GM21526 (cell line): ENCODE data around the gene DUSP28.
A peak's percentile ranks its signal among the peaks of the same experiment; 100 is the strongest.
"Not testable (repeated sequence)": the region's sequence is repeated elsewhere in the genome, so short reads cannot be mapped to it uniquely, and the experiment has no call there.

Experiments
- ATAC-seq: cut with Tn5 transposase; IDR thresholded peaks from one replicate; pipeline ENCODE4 v1.9.1; 2021; ENCODE audit warnings: moderate library complexity; ENCODE audit not compliant: unreplicated experiment, low FRiP score

DUSP28 gene

GRCh38 chr2:240558236-240558761 is 1.9 kb upstream of the DUSP28 start:
- ATAC-seq = no peak

- no peak for ATAC-seq
Observed at GRCh38 chr2:240559286-240559685, 871 bp upstream of the DUSP28 start.

- ATAC-seq = peak; percentile 53
Observed at GRCh38 chr2:240560480-240561324, 545 bp downstream of the DUSP28 start.

GRCh38 chr2:240561325-240561971 is 1.3 kb downstream of the DUSP28 start:
- no peak for ATAC-seq

- not testable (repeated sequence) for ATAC-seq
Observed at GRCh38 chr2:240563231-240563630, 3.1 kb downstream of the DUSP28 start.

GRCh38 chr2:240563951-240564560 is 3.9 kb downstream of the DUSP28 start:
- no peak for ATAC-seq

GRCh38 chr2:240564561-240565332 is 4.6 kb downstream of the DUSP28 start:
- ATAC-seq = no peak

GRCh38 chr2:240565333-240566202 is 5.4 kb downstream of the DUSP28 start:
- ATAC-seq = peak; percentile 23

GRCh38 chr2:240566203-240567136 is 6.3 kb downstream of the DUSP28 start:
- peak; percentile 40 for ATAC-seq

- no peak for ATAC-seq
Observed at GRCh38 chr2:240567137-240567871, 7.1 kb downstream of the DUSP28 start.

- no peak for ATAC-seq
Observed at GRCh38 chr2:240567872-240568677, 7.9 kb downstream of the DUSP28 start, which contains the start of gene RNPEPL1. RNPEPL1 (plus strand) TSS chr2:240568484; CDS start chr2:240568587, 103 bp downstream.

GRCh38 chr2:240568678-240569522 is 8.7 kb downstream of the DUSP28 start:
- ATAC-seq = no peak

GRCh38 chr2:240569523-240569997 is 9.4 kb downstream of the DUSP28 start:
- no peak for ATAC-seq

- no peak for ATAC-seq
Observed at GRCh38 chr2:240569998-240570530, 9.9 kb downstream of the DUSP28 start.

- ATAC-seq = no peak
Observed at GRCh38 chr2:240570531-240571313, 10.6 kb downstream of the DUSP28 start.
